GM21390 (cell line): ENCODE data around the gene SPAG6.

ENCODE experiments used
- ATAC-seq: cut with Tn5 transposase; IDR thresholded peaks from one replicate; pipeline ENCODE4 v1.9.1; 2021; ENCODE audit not compliant: unreplicated experiment

Gene SPAG6

DNA sequence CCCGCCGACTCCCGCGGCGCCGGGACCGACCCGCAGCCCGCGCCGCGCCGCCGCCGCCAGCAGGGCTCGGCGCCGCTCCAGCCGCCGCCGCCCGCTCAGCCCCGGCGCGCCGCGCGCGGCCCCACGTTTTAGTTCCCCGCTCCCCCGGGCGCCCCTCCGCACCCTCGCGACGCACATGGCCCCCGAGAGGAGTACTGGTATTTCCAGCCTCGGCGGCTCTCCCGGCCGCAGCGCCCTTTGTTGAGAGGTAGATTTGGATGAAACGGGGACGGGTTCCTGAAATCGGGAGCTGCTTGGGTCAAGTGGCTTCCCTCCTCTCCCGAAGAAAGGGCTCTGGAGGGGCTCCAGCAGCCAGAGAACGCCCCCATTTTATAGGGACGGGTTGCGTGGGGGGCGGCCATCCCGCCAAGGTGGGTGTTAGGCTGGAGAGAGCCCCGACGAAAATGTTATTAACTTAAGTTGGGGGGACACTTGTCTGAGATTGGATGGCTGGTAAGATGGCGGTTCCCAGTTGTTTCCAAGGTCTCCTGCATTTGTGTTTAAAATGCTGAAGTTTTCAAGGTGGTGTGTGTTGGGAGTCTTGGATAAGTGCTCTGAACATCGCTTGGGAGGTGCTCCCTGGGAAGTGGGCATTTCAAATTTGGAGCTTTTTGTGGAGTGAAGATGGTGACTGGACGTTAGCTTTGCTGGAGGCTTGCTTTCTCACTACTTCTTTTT lies 23.2 kb upstream of the SPAG6 start:
- no peak for ATAC-seq

DNA sequence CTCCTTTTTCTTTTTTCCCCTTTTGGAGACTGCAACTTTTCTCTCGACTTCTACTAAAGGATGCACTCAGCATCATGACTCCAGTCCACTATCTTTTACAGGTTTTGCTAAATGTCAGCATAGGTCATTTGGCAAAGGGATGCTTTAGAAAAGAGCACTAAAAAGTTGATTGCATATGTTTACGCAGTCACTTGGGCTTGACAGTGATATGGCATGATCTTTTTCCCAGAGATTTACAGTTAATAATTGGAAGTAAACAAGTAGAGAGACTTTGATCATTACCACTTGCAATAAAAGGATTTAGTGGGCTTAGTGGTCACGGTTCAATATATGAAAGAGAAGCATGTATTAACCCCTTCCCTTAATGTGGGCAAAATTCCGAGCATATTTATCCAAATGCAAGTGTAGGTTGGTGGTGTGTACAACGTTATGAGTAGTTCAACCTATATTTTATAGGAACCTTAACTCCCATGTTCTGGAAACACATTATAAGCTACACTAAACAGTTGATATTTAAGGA lies 22.6 kb upstream of the SPAG6 start:
- ATAC-seq: no peak

DNA sequence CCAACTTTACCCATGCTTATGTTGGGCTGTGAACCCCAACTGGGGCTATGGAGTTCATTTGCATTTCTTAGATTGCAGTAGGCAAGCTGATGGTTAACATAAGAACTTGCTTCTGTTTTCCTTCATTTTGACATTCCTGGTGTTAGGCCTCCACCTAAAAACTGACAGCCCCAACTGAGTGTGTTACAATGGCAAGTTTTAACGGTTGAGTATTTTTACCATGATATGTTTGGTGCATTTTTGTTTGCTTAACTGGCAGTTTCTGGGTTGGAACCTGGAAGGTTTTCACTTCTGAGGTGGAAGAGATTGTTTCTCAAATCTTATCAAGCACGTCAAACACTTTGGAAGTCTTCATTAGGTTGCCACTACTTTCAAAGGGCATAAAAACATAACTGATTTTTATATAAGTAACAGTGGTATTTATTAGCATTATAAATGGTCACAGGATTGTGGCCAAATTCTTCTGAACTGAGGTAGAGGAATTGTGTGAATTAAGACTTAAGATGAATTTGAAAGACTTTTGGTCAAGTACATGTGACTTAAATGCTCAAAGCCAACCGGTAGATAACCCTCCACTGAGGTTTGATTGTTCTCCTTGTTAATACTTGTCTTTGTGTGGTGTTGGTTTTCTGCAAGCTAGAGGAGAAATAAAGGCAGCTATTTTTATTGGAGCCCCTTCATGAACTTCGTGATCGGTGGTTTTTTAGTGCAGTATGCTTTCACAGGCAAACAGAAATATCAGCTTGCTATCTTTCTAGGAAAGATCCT lies 21.6 kb upstream of the SPAG6 start:
- no peak for ATAC-seq

DNA sequence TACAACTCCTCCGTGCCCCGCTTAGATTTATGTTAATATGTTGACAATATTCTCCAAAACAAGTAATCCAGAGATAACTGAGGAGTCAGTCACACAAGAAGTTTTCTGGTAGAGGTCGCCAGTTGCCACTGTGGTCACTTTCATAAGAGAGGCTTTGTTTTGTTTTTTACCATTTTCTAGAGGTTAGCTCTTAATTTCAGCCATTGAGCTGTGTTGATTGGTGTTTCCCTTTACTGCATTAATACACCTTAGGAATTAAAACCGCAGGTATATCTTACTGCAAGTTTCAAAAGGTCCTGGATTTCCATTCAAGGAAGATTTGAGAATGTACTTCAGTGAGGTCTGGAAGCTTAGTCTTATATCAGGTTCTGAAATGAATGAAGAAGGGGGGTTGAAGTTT lies 20.9 kb upstream of the SPAG6 start:
- ATAC-seq: no peak

DNA sequence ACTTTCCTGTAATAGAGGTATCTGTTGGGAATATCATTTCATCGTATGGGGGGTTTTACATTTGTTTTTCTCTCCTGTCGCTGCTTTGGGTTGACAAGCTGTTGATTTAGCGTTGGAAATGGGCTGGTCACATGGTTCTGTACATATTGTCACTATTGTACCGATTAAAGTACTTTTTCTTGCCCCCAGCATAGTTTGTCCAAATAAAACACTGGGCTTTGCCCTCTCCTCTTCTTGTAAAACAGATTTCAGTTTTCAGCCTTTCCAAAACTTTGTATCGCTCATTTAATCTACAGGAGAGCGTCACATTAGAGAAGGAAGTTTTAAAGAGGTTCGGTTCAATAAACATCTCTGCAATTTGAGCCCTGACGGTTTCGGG lies 20.4 kb upstream of the SPAG6 start:
- no peak for ATAC-seq

DNA sequence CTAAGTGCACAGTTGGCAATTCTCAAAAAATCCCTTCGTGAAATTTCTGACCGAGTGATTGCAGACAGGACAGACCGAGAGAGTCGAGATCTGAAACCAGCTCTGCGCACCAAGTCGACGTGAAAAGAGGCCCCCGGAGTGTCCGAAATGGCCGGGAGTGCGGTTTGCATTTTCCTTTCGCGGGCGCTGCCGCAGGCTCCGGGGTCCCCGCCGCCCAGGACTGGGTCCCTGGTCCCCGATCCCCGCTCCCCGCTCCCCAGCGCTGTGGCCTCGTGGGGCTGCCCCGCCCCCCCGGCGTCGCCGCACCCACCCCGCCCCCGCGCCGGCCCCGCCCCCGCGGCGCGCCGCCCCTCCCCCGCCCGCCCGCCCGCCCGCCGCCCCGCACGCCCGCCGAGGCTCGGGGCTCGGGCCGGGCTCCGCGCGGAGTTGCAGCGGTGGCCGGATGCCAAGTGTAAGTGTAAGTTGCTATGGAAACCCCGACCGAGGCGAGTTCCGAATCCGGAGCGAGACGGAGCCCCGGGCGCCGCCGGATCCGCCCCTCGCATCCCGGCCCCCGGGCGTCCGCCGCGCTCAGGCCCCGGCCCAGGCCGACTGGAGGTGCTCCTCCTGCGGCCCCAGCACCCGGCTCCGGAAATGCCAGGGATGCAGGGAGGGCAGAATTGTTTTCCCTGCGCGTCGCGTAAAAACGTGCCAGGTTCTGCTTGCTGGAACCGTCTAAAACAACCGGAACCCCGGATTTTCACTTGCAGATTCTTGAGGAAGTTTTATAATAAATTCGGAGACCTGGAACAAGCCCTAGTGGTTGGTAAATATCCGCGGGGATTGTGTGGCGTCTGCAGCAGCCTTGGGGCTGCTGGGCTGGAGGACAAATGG lies 19.8 kb upstream of the SPAG6 start:
- ATAC-seq: peak; percentile 48

DNA sequence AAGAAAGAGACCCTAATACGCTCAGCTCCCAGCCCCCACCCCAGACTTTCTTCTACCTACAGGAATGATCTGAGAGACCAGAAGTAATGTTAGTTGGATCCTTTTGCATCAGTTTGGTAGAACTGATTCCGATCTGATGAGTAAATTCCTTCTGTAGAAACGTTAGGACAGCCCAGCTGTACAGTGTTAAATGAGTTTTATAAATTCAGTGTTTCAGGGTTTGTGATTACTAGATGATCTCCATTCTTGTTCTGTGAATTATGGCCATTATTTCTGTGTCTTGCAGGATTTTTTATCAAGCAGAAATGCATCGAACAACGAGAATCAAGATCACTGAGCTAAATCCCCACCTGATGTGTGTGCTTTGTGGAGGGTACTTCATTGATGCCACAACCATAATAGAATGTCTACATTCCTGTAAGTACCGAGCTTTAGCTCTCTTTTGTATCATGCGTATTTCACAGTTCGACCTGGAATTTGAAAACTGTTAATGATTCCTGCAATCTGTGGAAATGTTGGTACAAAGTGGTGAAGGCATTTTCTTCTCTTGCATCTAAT lies 19.1 kb upstream of the SPAG6 start:
- no peak for ATAC-seq

DNA sequence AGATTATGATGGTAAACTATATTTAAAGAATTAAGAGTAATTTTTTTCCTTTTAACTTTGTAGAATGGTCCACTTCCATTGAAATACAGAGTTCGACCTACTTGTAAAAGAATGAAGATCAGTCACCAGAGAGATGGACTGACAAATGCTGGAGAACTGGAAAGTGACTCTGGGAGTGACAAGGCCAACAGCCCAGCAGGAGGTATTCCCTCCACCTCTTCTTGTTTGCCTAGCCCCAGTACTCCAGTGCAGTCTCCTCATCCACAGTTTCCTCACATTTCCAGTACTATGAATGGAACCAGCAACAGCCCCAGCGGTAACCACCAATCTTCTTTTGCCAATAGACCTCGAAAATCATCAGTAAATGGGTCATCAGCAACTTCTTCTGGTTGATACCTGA lies 16.1 kb upstream of the SPAG6 start:
- ATAC-seq: no peak

DNA sequence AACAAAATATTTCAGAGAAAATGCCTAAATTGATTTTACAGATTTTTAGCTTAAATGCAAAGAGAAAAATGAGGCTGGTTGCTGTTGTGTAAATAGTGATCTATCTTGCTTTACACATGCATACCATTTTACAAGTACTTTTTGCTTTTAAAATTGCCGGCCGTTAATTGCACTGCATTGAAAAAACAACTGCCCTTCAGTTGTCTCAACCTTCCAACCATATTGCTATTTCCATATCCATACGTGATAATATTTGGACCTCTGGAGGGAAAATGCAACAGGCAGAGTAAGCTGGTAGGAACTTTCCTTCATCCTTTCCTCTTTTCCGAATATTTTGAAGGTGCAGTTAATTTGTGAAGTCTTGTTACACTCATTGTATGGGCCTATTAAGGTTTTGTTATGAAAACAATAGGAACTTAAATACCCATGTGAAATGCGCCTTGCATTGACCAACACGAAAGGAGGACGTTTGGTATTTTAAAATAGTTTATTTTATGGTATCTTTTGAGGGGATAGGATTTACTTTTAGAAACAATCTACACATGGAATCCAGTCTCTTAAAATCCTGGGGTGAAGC lies 13.1 kb upstream of the SPAG6 start:
- no peak for ATAC-seq

DNA sequence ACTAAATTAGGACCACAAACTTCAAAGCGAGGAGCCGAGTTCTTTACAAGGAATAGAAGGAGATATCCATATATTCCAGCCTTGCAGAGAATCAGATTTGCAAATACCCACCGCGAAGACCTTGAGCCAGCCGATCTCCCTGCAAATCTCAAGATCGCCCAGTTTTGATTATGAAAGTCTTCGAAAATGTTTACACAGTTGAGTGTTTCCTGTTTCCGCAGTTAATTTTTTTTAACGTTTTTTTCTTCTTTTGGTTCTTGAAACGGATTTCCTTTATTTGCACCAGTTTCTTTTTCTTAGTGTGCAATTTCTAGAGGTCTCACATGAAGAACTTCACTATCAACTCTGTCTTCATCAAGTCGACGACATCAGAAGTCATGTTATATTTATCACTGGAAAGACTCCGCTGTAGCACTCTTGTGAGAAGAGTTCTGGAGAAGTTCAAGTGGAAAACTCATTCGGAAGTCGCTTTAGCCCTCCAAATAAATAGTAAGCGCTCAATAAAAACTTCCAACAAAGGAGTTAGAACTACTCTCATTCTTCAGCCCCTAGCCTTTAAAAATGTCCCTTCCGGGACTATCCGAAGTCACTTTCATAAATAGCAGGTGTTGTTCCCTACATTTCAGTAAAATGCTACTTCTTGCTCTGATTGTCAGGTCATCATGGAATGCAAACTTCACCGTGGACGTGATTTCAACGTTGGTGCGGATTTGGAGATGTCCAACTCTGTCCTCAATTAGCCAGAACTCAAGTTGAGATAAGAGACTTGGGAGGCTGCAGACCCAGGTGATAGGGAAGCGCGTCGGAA lies 11.9 kb upstream of the SPAG6 start:
- no peak for ATAC-seq

DNA sequence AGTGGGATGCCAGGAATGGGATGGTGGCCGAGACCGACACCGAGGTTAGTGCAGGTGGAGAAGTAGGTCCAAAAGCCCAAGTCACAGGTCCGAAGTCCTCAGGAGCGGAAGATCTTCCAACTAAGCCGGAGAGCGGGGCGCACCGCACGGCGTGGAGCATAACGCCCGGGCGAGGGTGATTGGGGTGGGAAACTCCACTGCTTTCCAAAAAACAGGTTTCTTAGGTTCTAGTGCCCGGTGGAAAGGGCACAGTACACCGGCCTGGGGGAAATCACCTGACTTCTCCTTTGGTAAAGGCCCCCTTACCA lies 11.4 kb upstream of the SPAG6 start:
- no peak for ATAC-seq

DNA sequence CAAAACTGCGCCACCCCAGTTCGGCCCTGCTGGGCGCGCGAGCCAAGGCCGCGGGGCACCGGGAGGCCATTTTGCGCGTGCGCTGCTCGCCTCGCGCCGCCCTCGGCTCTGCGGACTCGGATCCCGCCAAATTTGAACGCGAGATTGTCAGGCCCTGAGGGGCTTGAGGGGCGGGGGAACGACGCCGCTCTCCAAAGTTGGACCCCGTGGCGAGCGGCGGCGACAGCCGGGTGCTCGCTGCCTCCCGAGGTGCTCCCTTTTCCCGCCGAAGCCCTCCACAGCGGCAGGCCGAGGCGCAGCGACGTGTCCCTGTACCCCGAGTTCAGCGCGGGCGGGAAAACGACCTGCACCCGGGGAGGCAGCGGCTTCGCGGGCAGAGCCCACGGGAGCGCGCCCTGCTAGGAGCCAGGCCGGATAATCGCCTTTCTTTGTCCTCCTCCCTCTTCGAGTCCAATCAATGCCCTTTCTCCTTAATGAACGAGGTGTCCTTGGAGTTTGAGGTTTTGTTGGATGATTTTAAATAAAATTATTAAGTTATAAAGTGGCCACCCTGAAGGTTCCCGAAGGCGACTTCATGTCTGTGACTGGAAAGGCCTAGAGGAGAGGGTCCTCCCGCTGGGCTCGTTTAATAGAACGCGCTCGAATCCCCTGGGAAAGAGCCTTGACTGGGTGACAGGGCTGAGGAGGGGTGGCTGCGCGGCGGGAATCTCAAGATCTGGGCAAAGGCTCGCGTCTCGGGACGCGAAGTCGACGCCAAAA lies 10.7 kb upstream of the SPAG6 start:
- ATAC-seq: no peak

DNA sequence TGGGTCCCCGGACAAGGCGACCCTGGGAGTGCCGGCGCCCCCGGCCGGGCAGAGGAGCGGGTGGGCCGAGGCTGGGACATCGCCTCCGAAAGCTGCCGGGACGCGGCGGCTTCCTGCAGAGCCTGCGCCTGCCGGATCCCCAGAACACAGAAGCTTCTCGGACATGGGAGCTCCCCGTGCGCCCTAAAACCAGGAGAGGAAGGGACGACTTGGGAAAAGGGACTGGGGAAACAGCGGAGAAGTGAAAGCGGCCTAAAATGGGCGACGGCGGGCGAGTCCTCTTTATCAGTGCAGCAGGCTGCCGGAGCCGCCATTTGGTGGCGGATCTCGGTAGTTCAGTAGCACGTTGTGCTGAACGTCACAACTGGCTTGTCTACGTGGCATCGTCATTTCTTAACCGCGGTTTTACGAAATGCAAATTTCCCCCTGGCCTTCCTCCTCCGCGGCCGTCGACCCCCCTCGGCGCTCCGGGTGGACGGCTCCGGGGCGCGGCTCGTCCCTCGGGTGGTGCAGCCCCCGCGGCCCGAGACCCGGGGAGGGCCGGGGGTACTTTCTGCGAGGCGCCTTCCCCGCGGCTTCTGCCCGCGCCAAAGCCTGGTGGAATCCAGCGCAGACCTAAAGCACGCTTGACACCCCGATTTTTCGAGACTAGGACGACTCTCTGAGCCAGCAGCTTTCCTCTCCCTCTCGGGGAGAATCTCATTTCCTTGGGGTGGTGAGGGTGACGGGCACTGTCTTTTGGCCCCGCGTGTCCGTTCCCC lies 9.9 kb upstream of the SPAG6 start:
- ATAC-seq: peak; percentile 53

DNA sequence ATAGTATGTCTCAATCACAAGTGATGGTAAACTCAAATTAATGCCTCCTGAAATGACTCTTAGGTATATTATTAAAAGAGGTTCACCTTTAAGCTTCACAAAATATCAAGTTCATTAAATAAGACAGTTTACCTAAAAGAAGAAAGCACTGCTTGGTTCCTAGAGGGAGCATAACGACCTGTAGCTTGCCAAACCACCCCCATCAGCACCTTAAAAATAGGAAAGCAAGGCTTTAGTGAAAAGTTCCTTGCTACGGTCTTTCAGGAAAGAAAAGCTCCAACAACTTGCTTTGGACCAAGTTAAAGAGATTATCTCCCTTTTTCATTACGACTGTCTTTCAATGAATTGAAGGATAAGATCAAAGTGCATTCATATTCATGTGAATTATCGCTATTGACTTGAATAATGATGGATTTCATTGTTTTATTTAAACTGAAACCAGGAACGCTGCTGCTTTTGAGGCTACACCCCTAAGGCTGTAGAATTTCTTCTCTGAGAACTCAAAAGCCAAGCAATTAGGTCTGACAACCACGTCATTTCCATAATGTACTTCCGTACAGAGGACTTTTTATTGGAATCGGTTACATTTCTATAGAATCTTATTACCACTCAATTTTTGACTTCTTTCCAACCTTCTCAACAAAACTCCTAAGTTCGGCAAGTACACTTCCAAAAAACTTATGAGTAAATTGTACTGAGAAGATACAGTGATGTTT lies 7.0 kb upstream of the SPAG6 start:
- no peak for ATAC-seq

DNA sequence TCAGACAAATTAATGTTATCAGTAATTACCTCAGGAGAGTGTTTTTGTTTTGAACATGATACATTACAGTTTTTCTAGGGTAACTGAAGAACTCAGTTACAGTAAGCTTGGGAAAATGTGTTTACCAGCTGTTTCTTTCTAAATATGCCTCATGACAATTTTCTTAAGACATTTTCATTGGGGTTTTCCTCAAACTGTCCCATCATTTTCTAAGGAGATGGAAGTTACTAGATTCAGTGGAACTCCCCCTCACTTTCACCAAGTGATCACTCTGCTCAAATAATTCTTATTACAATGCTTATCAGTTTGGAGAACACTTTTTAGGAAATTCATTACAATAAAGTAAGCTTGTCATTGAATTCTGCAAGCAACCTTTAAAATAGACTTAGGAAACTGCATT lies 6.4 kb upstream of the SPAG6 start:
- ATAC-seq: no peak

DNA sequence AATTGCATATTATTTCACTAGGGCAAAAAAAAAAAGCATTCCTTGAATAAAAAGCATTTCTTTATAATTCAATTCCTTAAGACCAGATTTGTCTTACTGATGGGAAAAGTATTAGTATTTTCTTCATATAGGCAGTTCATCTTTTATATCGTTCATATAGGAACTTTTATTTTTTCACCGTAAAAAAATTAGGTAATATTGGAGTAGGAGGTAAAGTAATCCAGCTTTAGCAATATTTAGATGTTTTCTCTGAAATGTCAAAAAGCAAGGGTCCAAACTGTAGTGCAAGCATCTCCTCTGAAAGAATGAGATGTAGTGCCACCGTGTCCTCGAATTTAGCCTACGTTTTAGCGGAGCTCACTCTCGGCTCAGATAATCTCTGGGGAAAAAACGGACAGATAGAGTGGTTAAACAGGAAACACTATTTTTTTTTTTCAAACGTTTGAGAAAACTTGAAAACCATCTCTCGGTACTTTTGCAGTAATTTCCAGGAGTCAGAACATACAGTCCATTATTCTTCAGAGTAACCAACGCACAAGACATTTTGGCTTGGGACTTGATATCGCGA lies 5.5 kb upstream of the SPAG6 start:
- no peak for ATAC-seq

DNA sequence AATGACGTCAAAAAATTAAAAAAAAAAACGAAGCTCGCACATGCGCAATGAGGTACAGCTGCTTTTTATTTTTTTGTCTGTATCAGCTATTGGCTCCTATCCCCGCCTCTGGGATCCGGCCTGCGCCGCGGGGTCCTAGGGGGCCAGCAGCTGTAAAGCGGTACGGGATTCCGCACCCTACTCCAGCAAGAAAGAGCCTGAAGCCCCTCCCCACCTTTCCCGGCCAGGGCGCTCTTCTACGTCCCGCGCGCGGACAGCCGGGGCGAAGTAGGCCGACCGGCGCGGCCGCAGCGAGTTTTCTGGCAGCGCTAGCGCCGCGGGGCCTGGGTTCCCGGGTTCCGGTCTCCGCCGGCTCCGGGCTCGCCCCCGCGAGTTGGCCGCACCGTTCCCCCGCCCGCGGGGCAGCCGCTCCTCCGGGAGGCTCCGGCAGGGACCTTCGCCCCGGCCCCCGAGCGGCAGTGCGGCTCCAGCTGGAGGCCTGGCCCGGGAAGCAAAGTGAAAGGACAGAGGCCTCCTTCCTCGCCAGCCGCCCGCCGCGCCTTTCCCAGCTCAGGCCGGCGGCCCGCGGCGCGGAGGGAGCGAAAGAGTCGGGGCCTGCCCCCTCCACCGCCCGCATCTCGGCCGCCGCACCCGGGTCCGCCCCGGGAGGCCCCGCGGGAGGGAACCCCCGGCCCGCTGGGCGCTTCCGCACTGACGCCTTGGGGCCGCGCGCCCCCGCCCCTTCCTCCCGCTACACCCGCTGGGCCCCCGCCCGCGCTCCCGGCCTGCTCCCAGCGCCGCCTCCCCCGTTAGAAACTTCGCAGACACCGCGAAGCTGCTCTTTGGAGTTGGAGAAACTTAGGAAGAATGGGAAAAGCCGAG lies 4.7 kb upstream of the SPAG6 start:
- ATAC-seq: peak; percentile 49
